Measurements from ENCODE around the gene LPAR1.

The LPAR1 gene

DNA sequence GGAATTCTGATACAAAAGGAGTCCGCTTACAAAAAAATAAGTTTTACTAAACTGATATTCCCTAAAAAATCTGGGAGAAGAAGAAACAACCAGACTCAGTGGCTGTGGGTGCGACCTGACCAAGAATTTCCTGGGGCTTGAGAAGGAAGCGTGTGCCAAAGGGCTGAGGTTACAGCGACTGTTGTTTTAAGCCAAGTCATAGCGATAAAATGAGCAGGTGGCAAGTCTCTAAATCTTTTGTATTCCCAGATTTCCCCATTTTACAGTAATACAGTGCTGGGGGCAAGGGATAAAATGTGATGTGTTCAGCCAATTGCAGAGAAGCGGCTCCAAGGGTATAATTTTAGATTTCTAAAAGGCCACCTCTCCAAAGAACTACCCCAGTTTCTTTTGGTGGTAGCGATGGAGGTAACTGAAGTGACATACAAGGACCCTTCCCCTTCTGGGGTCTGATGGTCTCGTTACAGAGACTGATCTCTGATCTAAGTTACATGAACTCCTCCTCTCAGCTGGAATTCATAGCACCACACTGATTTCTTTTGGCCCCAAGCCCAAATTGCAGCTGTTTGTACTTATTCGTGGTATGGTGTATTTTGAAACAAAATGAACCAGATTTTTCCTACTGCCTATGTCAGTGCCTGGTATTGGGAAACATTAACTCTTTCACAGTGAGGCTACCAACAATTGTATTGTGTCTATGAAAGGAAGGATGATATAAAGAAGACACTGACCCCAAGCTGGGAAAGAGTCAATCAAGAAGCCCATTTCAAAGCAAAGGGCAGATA, 41.6 kb downstream of the LPAR1 start:
- no peak for DNase-seq

DNA sequence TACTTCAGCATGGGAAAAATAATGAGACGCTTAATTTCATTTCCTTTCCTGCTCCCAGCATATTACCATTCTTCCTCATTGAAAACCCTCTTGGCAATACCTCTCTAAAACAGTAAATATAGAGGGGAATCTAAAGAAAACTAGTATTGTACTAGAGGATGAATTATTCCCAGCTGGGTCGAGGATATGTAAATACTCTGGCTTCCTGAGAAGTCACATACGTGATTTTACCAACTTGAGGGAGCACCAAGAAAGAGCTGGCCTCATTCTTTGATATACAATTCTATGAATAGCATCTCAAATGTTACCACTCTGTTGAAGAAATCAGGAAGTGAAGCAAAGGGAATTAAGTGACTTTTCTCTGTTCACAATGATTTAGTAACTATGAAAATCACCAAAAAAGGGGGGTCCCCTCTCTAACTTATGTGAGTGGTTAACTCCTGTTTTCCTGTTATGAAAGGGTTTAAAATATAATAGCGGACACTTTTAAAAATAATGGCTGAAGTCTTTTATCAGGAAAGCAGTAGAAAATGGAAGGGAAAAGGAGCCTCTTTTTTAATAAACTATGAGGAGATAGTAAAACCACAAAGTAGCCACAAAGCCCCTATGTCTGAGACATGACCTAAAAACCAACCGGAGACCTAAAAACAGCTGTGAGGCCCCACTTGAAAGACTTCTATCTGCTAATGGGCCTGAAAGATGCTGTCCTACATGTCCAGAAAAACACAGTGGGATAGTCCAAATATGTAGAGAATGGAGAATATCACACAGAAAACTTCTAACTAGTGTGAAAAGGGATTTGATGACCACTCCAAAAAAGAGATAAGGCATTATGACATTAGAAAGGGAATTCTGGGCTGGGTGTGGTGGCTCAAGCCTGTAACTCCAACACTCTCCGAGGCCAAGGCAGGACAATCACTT, 42.6 kb downstream of the LPAR1 start:
- no peak for DNase-seq

DNA sequence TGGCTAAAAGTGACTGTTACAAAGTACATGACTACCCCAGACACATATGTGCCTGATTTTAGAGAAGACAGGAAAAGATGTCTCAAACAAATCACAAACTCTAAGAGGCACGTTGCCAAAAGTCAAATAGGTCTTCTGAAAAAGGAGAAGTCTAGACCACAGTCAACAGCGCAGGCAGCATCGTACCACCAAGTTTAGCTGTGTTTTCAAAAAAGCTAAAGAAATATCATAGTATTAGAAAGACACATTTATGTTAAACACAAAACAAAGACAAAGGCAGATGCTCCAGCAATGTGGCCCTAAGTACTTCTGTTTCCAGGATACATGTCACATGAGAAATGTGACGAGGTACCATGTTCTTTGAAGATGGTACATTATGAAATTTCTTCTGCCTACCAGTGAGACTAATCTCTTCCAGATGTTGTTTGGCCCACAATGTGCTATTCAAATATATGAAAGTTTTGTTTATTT, 43.5 kb downstream of the LPAR1 start:
- DNase-seq: no peak

DNA sequence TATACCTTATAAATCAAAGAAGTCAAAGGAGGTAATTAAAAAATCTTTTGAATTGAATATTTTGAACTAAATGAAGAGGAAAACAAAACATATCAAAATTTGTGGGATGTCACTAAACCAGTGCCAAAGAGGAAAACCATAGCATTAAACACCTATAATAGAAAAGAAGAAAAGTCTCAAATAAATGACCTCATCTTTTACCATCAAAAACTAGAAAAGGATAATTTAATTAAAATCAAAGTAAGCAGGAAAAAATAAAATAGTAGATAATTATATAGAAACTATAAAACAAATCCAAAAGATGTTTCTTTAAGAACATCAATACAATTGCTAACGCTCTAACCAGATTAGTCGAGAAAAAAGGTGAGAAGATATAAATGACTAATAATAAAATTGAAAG, 47.8 kb downstream of the LPAR1 start:
- no peak for DNase-seq

DNA sequence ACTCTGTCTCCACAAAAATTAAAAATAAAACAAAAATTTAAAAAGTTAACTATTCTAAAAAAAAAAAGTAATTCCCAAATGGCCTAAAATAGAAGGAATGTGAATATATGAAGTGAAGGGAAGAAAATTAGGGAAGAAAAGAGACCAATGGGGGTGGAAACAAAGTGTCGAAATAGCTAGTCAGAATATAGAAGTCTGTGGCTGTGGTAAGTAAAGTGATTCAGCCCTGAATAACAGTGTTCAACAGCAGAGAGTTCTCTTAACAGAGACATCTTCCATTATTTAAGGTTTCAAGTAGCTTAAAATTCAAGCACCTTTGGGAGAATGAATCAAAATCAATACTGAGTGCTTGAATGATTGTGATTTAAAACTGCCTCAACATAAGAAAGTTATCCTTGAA, 51.7 kb downstream of the LPAR1 start:
- DNase-seq: no peak

DNA sequence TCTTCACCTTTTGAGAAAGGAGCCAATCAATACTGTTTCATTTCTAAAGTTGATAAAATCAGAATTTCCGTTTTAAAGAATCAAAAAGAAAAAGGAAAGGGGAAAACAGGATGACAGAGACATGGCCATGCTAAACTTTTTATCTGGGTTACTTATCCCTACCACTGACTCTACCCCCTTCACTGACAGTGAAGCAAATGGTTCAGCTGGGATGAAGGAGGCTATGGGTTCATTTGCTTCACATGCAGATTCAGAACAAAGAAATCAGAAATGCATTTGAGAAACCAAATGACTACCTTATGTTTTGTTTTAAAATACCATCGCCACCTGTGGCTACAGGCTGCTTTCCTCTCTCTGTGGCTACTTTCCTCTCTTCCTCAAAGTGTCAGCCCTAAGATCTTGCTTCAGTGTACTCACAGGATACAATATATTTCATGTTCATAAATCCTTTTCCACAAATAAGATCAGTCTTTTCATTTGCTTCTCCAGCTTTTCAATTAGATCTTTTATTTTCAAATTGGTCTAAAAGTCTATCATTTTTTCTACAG, 53.3 kb downstream of the LPAR1 start:
- DNase-seq: no peak

DNA sequence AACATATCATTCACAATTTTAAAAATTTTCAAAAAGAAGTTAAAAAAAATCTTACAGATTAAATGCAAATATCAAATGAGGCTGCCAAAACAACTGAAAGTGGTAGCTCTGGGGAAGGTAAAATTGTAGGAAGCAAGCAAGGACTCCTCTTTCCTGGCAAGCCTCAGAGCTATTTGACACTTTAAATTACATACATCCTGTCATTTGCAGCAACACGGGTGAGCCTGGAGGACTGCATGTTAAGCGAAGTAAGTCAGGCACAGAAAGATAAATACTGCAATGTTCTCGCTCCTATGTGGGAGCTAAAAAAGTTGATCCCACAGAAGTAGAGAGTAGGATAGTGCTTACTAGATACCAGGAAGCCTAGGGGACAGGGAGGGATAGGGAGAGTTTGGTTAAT, 58.0 kb downstream of the LPAR1 start:
- no peak for DNase-seq

DNA sequence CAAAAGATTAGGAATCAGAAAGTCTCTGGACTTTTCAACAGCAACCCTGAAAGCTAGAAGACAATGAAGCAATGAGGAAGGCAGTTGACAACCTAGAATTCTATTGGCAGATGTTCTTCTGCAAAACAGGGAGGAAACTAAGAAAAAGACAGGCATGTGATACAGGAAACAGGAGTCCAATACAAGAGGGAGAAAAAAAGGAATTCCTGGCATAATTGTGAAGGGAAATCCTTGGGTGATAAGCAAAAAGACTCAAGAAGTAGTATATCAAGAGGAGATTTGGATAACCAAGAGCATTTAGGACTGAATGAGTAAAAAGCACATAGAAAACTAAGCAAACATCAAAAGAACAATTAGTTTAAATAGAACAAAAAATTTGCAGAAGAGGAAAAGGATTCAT, 58.6 kb downstream of the LPAR1 start:
- DNase-seq: no peak

DNA sequence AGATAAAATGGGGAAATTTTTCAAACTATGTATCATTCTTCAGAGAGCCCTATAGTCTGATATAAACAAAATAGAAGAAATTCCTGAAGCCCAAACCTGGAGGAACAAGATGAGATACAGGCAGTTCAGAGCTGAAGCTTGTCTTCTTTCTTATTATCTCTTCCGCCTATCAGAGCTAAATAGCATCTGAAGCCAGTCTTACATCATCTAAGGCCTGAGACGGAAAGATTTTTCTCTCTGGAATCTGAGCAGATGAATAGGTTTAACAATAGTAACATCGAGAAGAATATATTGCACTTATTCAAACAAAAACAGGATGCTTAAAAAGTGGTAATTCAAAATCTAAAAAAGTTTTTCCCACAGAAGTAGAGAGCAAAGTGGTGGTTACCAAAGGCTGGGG, 59.8 kb downstream of the LPAR1 start:
- DNase-seq: no peak

DNA sequence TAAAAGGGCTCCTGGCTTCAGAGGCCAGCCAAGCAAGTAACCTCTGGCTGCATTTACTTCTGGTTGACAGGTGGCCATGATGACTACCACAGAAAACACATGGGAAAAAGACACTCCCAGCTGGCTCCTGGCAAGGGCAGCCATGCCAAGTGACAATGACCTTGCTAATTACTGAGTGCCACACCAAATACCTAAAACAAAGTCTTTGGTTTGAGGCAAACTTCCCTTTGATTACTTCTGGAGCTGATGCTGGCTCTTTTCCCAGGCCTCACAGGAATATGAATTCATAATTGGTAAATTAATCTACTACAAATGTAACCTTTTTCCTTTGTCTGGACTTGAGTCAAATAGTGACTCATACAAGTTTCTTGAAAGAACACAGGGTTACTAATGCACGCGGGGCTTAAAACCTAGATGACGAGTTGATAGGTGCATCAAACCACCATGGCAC, 61.0 kb downstream of the LPAR1 start:
- DNase-seq: no peak

DNA sequence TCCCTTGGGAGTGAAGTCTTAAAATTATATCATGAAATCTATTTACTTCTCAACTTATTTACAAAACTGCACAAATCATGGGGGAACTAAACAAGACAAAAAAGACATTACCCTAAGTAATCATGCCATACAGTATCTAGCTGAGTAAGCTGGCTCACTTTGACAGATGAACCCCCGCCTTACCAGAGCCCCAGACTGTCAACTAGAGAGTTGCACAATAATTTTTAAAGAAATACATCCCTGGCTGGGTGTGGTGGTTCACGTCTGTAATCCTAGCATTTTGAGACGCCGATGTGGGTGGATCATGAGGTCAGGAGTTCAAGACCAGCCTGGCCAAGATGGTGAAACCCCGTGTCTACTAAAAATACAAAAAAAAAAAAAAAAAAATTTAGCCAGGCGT, 62.3 kb downstream of the LPAR1 start:
- no peak for DNase-seq

DNA sequence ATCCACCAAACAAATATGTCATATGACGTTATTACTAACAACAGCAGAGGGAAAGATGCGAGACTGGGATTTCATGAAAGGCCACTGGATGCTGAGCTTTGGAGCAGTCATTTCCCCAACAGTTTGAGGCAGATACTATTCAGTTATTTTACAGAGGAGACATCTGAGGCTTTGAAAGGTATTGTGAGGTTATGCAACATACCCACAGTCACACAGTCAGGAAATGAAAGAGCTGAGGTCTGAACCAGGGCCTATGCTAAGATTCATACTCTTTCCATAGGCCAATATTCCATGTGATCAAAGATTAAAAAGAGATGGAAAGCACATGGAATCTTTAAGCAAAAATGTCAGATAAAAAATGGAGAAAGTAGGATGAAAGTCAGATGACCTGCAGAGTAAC, 63.0 kb downstream of the LPAR1 start:
- no peak for DNase-seq

DNA sequence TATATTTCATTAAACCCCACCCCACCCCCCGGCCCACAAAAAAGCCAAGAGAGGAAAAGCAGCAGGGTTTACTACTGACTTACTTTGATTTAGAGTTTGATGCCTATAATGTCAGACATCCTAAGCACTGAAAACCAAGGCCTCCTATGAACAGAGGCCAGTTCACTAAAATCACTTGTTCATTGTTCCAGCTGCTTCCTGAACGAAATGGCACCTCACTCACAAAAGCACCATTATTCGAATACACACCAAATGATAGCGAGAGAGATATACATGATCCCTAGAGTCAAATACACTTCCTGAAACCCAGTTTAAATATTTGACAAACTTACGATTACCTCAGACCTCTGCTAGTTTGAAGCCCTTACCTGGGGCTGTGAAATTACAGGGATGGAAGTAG, 66.6 kb downstream of the LPAR1 start:
- DNase-seq: no peak

DNA sequence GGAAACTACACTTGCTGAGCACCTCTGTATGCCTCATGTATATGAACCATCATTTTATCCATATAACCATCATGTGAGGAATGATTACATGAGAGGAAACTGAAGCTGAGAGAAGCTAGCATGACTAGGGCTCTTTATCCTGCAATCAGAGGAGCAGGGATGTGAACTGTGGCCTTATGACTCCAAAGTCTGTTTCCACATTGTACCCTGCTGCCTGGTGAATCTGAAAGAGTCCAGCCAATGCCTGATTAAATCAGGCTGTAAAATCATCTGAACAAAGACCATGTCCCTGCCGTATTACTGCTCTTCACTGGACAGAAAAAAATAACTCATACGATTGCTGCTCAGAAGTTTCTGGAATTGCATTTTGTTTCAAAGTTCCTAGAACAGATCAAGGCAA, 67.0 kb downstream of the LPAR1 start:
- no peak for DNase-seq

DNA sequence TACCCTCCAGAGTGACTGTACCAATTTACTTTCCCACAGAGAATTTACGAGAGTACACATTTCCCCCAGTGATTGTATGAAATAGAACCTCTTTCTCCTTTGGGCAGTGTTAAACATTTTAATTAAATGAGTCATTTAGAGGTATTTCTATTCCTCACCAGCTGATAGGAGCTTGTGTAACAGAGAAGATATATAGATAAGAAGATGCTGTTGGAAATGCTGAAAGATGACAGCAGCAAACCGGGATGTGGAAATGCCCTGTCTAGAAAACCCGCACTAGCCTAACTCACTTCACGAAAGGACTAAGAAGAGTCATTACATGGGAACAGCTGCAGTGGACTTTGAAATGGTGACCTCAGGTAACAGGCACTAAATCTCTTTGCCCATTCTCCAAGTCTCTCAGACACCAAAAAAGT, 68.3 kb downstream of the LPAR1 start:
- DNase-seq: no peak

DNA sequence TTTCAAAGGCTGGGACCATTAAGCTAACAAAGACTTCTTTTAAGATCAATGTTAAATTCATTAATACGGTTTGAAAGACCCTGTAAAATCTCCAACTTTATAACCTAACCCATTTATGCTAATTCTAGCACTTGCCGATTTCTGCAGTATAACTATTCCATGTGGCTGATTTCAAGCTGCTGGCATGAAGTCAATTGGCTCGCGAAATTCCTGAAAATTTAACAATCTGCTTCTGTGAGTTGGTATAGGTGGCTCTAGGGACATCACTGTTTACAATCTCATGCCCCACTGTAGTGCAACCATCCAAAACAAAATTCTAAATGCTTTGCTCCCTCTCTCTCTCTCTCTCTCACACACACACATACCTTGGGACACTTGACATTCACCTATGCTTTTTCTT, 70.2 kb downstream of the LPAR1 start:
- no peak for DNase-seq

DNA sequence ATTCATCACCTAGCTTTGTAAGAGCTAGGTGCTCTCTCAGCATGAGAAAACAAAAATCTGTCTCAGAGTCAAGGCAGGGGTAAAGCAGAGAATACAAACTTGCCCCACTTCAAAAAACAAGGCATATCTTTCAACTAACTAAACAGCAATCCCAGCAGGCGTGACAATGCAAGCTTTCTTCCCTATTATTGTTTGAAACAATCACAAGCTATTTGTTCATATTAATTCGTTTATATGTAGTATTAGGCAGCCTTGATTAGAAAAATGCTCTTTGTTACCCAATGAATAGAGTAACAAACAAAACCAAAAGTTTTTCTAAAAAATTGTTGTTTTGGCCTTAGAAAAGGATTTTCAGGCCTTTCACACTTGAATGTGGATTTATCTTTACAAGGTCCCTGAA, 71.1 kb downstream of the LPAR1 start:
- DNase-seq: no peak

DNA sequence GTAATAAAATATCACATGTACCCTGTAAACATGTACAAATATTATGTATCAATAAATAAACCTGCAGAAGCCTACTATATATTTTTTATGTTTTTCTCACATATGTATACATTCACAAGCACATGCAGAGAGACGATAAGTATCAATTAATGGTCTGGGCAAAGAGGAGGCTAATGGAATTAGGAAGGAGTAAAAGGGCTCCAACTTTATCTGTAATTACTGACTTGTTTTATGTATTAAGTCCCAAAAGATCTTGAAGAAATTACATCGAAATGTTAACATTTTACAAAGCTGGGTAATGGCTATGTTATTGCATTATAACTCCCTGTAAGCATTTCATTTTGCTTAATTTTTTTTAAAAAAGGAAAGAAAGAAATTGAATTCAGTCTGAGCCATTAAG, 78.0 kb downstream of the LPAR1 start:
- no peak for DNase-seq

DNA sequence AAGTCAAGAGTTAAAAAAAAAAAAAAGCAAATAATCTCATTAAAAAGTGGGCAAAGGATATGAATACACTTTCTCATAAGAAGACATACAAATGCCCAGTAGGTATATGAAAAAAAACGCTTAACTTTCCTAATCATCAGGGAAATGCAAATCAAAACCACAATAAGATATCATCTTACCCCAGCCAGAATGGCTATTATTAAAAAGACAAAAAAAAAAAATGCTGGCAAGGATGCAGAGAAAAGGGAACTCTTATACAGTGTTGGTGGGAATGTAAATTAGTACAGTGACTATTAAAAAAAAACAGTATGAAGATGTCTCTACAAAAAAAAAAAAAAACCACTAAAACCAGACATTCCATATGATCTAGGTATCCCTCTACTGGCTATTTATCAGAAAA, 79.4 kb downstream of the LPAR1 start:
- DNase-seq: no peak

DNA sequence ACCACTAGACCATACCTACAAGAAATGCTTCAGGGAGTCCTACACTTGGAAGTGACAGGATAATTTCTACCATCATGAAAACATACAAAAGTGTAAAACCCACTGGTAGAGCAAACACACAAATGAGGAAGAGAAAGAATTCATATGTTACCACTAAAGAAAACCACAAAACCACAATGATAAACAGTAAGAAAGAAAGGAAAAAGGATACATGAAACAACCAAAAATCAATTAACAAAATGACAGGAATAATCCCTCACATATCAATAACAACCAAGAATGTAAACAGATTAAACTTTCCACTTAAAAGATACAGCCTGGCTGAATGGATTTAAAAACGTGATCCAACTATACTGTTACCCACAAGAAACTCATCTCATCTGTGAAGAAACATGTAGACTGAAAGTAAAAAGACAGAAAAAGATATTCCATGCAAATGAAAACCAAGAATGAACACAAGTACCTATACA, 83.4 kb downstream of the LPAR1 start:
- no peak for DNase-seq

DNA sequence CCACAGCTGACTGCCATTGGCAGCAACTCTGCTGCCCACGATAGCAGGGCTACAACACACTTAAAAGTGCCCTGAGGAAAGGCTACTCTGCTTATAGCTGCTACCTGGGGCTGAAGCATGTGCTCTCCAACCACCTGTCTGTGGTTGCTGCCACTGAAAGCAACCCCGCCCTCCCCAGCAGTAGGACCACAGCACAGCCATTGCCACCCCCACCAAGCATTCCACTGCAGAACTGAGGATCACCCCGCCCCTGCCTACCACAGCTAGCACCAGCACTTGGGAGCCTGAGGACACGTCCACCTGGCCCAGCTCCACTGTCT, 85.8 kb downstream of the LPAR1 start:
- DNase-seq: no peak

DNA sequence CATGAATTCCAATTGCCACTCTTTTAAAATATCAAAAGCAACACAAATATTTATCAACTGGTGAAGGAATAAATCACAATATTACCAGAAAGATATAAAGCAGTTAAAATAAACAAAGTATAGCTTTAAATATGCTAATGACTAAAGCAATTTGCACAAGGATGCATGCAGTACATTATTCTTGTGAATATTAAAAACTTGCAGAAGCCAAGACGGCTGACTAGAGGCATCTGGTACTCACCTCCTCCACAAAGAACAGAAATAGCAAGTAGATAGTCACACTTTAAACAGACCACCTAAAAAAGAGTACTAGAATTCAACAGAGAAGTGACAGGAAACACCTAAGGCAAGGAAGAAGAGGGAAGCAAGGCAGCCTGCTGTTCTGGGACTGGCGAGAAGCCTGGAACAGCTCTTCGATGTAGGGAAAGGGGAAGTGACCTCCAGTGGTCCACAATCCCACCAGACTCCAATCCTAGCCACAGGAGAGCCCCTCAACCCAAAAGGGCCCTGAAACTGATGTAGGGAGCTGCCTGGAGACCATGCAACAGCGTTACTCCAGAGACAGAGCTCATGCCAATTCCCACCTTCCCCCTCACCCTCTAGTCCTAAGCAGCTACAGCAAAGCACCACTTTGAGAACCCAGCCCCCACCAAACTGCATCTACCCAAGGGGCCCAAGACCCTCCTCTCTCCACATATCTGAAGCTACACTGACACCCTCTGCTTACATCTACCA, 86.3 kb downstream of the LPAR1 start:
- DNase-seq: no peak

DNA sequence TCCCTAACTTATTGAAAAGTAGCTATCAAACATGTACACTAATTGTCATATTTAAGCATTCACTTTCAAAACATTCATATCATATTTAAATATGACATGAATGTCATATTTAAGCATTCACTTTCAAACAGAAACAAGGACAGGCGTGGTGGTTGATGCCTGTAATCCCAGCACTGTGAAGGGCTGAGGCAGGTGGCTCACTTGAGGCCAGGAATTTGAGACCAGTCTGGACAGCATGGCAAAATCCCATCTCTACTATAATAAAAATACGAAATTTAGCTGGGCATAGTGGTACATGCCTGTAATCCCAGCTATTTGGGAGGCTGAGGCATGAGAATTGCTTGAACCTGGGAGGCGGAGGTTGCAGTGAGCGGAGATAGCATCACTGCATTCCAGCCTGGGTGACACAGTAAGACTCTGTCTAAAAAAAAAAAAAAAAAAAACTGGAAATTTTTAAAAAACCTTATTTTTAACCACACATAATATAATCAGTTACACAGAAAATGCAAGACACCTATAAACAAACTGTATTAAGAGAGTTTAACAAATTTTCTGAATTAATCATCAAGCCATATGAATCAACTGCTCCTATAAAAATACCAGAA, 88.1 kb downstream of the LPAR1 start:
- no peak for DNase-seq

All from NCI-H748 treated with DMSO at 0.1 percent for 48 hours (cell line).